BJ (cell line): ENCODE data around the gene CFAP68. TPM values are rescaled to one million over a fixed set of nuclear protein-coding genes. Genes with fewer than 3 reads are reported as not detected.

Source experiments
- CTCF ChIA-PET: fragments of 350-600 bp; formaldehyde crosslinking; extraction: SDS; loops from one replicate; lab custom pipeline; 2021; ENCODE audit warnings: antibody characterized with exemption, inconsistent platforms; lab: Yijun Ruan, JAX
- POLR2A ChIA-PET: fragments of 300-600 bp; sonication (Branson Sonifier 250); formaldehyde crosslinking; extraction: SDS; loops from one replicate; lab custom pipeline; 2021; ENCODE audit warnings: antibody characterized with exemption; lab: Charles Lee
- DNase-seq: peaks from one replicate; pipeline ENCODE4 v3.0.0-alpha.2; 2011; ENCODE audit warnings: low read depth
- H3K27me3 ChIP-seq: 2 replicates; pipeline ENCODE4 v1.6.0; 2011; ENCODE audit warnings: low read length; ENCODE audit not compliant: control insufficient read depth, insufficient read depth
- H3K36me3 ChIP-seq: 2 replicates; pipeline ENCODE4 v1.5.1; 2011; ENCODE audit warnings: low read length; ENCODE audit not compliant: control insufficient read depth, insufficient read depth
- H3K4me3 ChIP-seq: 2 replicates; pipeline ENCODE4 v1.5.1; 2011; ENCODE audit warnings: low read depth, mild to moderate bottlenecking, control low read depth, low read length
- polyA plus RNA-seq: library from polyadenylated mRNA; depleted of rRNA; stranded (reverse); fragments of >200 nt; gene quantifications from 2 replicates; pipeline ENCODE4 v1.2.3, GENCODE V29; 2011; rRNA removed
- small RNA-seq: library from RNA; depleted of rRNA; stranded (forward); fragments of <200 nt; gene quantifications from one replicate; pipeline ENCODE3, GENCODE V24; 2012; ENCODE audit warnings: low replicate concordance, low read depth; ENCODE audit not compliant: insufficient read length
- TF ChIP-seq, protein P1 (sequence below): IDR thresholded peaks from 2 replicates; pipeline ENCODE4 v1.5.1; 2011; ENCODE audit warnings: low read depth, mild to moderate bottlenecking, control low read depth, inconsistent platforms, low read length, moderate library complexity; ENCODE audit not compliant: insufficient read depth

Gene CFAP68
- polyA plus RNA-seq, 1 experiment = 16.6 TPM

DNA sequence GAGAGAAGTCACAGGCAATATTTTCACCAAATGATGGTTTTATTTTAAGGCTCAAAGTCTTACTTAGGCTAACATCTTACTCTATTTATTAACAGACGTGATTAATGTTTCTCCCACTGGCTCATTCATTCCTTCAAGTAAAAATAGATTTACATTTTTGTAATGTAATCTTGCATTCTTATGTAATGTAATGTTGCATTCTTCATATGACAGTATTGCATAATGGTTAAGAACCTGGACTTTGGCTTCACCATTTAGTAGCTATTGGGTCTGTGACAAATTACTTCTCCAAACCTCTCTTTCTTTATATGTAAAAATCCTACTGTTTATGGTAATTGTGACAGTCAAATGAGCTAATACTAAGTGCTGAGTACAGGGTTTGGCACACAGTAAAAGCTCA lies 54.5 kb downstream of the CFAP68 start:
- TF ChIP-seq, protein P1, sequence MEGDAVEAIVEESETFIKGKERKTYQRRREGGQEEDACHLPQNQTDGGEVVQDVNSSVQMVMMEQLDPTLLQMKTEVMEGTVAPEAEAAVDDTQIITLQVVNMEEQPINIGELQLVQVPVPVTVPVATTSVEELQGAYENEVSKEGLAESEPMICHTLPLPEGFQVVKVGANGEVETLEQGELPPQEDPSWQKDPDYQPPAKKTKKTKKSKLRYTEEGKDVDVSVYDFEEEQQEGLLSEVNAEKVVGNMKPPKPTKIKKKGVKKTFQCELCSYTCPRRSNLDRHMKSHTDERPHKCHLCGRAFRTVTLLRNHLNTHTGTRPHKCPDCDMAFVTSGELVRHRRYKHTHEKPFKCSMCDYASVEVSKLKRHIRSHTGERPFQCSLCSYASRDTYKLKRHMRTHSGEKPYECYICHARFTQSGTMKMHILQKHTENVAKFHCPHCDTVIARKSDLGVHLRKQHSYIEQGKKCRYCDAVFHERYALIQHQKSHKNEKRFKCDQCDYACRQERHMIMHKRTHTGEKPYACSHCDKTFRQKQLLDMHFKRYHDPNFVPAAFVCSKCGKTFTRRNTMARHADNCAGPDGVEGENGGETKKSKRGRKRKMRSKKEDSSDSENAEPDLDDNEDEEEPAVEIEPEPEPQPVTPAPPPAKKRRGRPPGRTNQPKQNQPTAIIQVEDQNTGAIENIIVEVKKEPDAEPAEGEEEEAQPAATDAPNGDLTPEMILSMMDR = no peak
- ChIA-PET CTCF (interaction anchor here (0.8 to 6.3 kb wide), 7 partner anchors 19 to 66 kb away, joined by 3 to 65 read pairs (median 4); no protein-coding TSS in a partner anchor), POLR2A (no interaction called here)
- DNase-seq = no peak
- Histone ChIP-seq H3K4me3 (no peak overlapping the region), H3K36me3 (no peaks in the 10 kb centered on the region), H3K27me3 (no peaks in the 10 kb centered on the region)

DNA sequence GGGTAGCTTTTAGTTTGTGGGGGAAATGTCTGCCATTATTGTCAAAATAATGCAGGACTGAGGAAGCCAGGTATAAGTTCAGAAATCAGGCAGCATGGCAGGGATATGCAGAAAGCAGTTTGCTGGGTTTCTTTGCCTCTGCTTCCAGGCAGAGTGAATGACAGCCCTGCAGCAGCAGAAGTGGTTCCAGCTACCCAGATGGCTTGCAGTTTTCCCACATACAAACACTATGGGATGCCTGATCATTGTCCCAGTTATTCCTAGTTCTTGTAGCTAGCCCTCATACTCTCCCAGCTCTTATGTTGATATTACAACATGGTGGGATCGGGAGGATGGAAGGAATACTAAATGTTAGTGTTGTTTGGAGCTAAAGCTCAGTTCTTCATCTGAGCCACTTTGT lies 55.0 kb downstream of the CFAP68 start:
- ChIA-PET CTCF (interaction anchor here (0.8 to 6.3 kb wide), 8 partner anchors 46 to 66 kb away, joined by 3 to 65 read pairs (median 4); no protein-coding TSS in a partner anchor), POLR2A (no interaction called here)
- DNase-seq = no peak
- H3K36me3 ChIP-seq = no peaks in the 10 kb centered on the region
- no peaks in the 10 kb centered on the region for H3K27me3 ChIP-seq
- TF ChIP-seq, protein P1 = no peak
- no peak overlapping the region for H3K4me3 ChIP-seq

Small RNA genes within 50 kb of the gene (small RNA-seq; reads per million reads assigned to genes)
- gene C11orf52 = not detected
- gene GNG5P3 = not detected
- not detected for gene RNA5SP351
- gene RPL37AP8 = not detected

Other genes starting within 250 kb of the CFAP68 start
- gene PPP2R1B, start 113.2 kb upstream of the CFAP68 start, polyA plus RNA-seq = 20.7 and 32.5 TPM in 2 replicates
- 23.7 and 38.2 TPM in 2 replicates for gene ALG9, start 8.0 kb upstream of the CFAP68 start, polyA plus RNA-seq
- gene FDXACB1, start 376 bp upstream of the CFAP68 start, polyA plus RNA-seq = 0.81 and 1.2 TPM in 2 replicates
- 76.7 and 83.6 TPM in 2 replicates for gene CRYAB, start 32.2 kb downstream of the CFAP68 start, polyA plus RNA-seq
- gene HSPB2, start 33.2 kb downstream of the CFAP68 start, polyA plus RNA-seq = 2.5 and 4.0 TPM in 2 replicates
- 2.7 and 2.9 TPM in 2 replicates for gene C11orf52, start 39.4 kb downstream of the CFAP68 start, polyA plus RNA-seq
- gene DIXDC1, start 57.8 kb downstream of the CFAP68 start, polyA plus RNA-seq = 13.5 and 13.9 TPM in 2 replicates
- 19.8 and 24.3 TPM in 2 replicates for gene DLAT, start 145.9 kb downstream of the CFAP68 start, polyA plus RNA-seq
- 0.82 and 1.7 TPM in 2 replicates for gene PIH1D2, start 194.5 kb downstream of the CFAP68 start, polyA plus RNA-seq
- gene NKAPD1, start 194.8 kb downstream of the CFAP68 start, polyA plus RNA-seq = 8.6 and 15.9 TPM in 2 replicates
- 112 and 118 TPM in 2 replicates for gene TIMM8B, start 207.2 kb downstream of the CFAP68 start, polyA plus RNA-seq
- gene SDHD, start 207.3 kb downstream of the CFAP68 start, polyA plus RNA-seq = 131 and 207 TPM in 2 replicates